PC-9 (cell line): ENCODE data around the gene FRG2C.
"Not testable (repeated sequence)": the region's sequence is repeated elsewhere in the genome, so short reads cannot be mapped to it uniquely, and the experiment has no call there.

Experiments
- CTCF ChIP-seq: fragments of 200-600 bp; sonication (generic); conservative IDR thresholded peaks from 2 replicates; pipeline ENCODE4 v1.6.1; 2017; ENCODE audit warnings: mixed run types, antibody characterized with exemption, mild to moderate bottlenecking, moderate library complexity
- EZH2 ChIP-seq: fragments of 200-600 bp; sonication (generic); IDR thresholded peaks from 2 replicates; pipeline ENCODE4 v1.8.0; 2017; ENCODE audit warnings: antibody characterized with exemption, low read depth

- TF ChIP-seq CTCF, EZH2: not testable (repeated sequence)
Measured at GRCh38 chr3:75655101-75655904, 8.8 kb upstream of the FRG2C start.
